Endothelial cell of umbilical vein (primary cell): ENCODE results near the gene PSTPIP1. TPM values are rescaled to one million over a fixed set of nuclear protein-coding genes. Genes with fewer than 3 reads are reported as not detected.

Source experiments
- BruUV-seq: library from RNA; stranded (reverse); fragments of 400-500 nt; replicated peaks from 2 replicates; lab custom pipeline; 2021; lab: Mats Ljungman, UMichigan
- CTCF ChIA-PET: fragments of 300-600, 350-600 bp; sonication (Branson Sonifier 250); formaldehyde crosslinking; loops from one replicate; lab custom pipeline; 2021; ENCODE audit warnings: antibody characterized with exemption, inconsistent platforms; lab: Charles Lee
- POLR2A ChIA-PET: fragments of 300-600, 350-600 bp; sonication (Branson Sonifier 250); formaldehyde crosslinking; loops from one replicate; lab custom pipeline; 2021; ENCODE audit warnings: antibody characterized with exemption, inconsistent platforms; lab: Charles Lee
- DNase-seq: peaks from one replicate; pipeline ENCODE4 v3.0.0-alpha.2; 2011; ENCODE audit warnings: low read depth, low spot score
- FAIRE-seq: peaks from 2 replicates; lab custom pipeline; 2011; peaks lifted over from hg19 to GRCh38; lab: Jason Lieb, UNC
- H2AFZ ChIP-seq: 2 replicates; pipeline ENCODE4 v1.6.0; 2012; ENCODE audit warnings: low read depth, low read length, control low read depth, inconsistent platforms
- H3K27ac ChIP-seq: 2 replicates; pipeline ENCODE4 v1.5.1; 2011; ENCODE audit warnings: low read depth, mild to moderate bottlenecking, control low read depth, low read length, moderate library complexity; ENCODE audit not compliant: insufficient read depth
- H3K27me3 ChIP-seq, 2 experiments: 2 replicates each; pipeline versions ENCODE4 v1.6.0 to v1.6.1; 2011; ENCODE audit warnings: low read length in 2 of 2, mixed read lengths in 1 of 2; ENCODE audit not compliant: control insufficient read depth in 2 of 2, insufficient read depth in 2 of 2
- H3K36me3 ChIP-seq, 2 experiments: 2 replicates in 1 of 2; 3 replicates in 1 of 2; pipeline ENCODE4 v1.5.1; 2011; ENCODE audit warnings: low read length in 2 of 2, mild to moderate bottlenecking in 1 of 2, moderate library complexity in 1 of 2; ENCODE audit not compliant: control insufficient read depth in 2 of 2, insufficient read depth in 2 of 2; ENCODE audit errors: extremely low read depth in 1 of 2
- H3K4me1 ChIP-seq: 3 replicates; pipeline ENCODE4 v1.5.1; 2011; ENCODE audit warnings: mild to moderate bottlenecking, low read length; ENCODE audit not compliant: control insufficient read depth, insufficient read depth; ENCODE audit errors: extremely low read depth
- H3K4me2 ChIP-seq: 2 replicates; pipeline ENCODE4 v1.6.1; 2011; ENCODE audit warnings: low read length, control low read depth, mixed read lengths; ENCODE audit not compliant: insufficient read depth
- H3K4me3 ChIP-seq, 3 experiments: fragments of 200-600 bp in 1 of 3; sonication (generic), shearing (Covaris generic) in 1 of 3; replicated peaks in 1 of 3; 2 replicates each; pipeline ENCODE4 v1.5.1; 2011 to 2016; ENCODE audit warnings: control low read depth in 3 of 3, low read length in 3 of 3, mild to moderate bottlenecking in 2 of 3, inconsistent platforms in 1 of 3, low read depth in 1 of 3, moderate library complexity in 1 of 3; ENCODE audit not compliant: insufficient read depth in 1 of 3
- H3K79me2 ChIP-seq: 2 replicates; pipeline ENCODE4 v1.6.0; 2012; ENCODE audit warnings: low read length, inconsistent platforms; ENCODE audit not compliant: control insufficient read depth, insufficient read depth
- H3K9ac ChIP-seq: replicated peaks from 2 replicates; pipeline ENCODE3; 2011; ENCODE audit warnings: low read length, control low read depth; ENCODE audit not compliant: insufficient read depth; ENCODE audit errors: extremely low read depth
- H3K9me1 ChIP-seq: replicated peaks from 3 replicates; pipeline ENCODE4 v1.6.0; 2011; ENCODE audit warnings: mild to moderate bottlenecking, low read length; ENCODE audit not compliant: control insufficient read depth, insufficient read depth; ENCODE audit errors: extremely low read depth
- H3K9me3 ChIP-seq: replicated peaks from 2 replicates; pipeline ENCODE4 v1.5.1; 2012; ENCODE audit warnings: low read length, inconsistent platforms; ENCODE audit not compliant: control insufficient read depth, insufficient read depth
- H4K20me1 ChIP-seq: replicated peaks from 2 replicates; pipeline ENCODE3; 2011; ENCODE audit warnings: mild to moderate bottlenecking, low read length; ENCODE audit not compliant: control insufficient read depth, insufficient read depth; ENCODE audit errors: extremely low read depth
- EZH2 ChIP-seq: IDR thresholded peaks from 2 replicates; pipeline ENCODE4 v1.6.1; 2012; ENCODE audit warnings: borderline replicate concordance, low read depth, mild to moderate bottlenecking, moderate library complexity, low read length, inconsistent platforms; ENCODE audit not compliant: severe bottlenecking
- FOS ChIP-seq: IDR thresholded peaks from 2 replicates; pipeline ENCODE4 v1.6.1; 2011; ENCODE audit warnings: mild to moderate bottlenecking, low read length, moderate library complexity, borderline replicate concordance; ENCODE audit not compliant: insufficient read depth
- GATA2 ChIP-seq: IDR thresholded peaks from 2 replicates; pipeline ENCODE4 v1.7.0; 2011; ENCODE audit warnings: low read depth, mild to moderate bottlenecking, moderate library complexity, mixed read lengths, low read length; ENCODE audit not compliant: insufficient read length, insufficient read depth
- JUN ChIP-seq: IDR thresholded peaks from 2 replicates; pipeline ENCODE4 v1.6.1; 2011; ENCODE audit warnings: borderline replicate concordance, low read depth; ENCODE audit not compliant: insufficient read length, insufficient read depth
- MYC ChIP-seq: IDR thresholded peaks from one replicate; pipeline ENCODE4 v1.6.1; 2011; ENCODE audit warnings: mild to moderate bottlenecking, low read depth, low read length
- POLR2A ChIP-seq: IDR thresholded peaks from 2 replicates; pipeline ENCODE4 v1.6.1; 2012; ENCODE audit warnings: low read depth, mild to moderate bottlenecking, control low read depth, low read length
- POLR2AphosphoS5 ChIP-seq: IDR thresholded peaks from 2 replicates; pipeline ENCODE4 v1.6.1; 2012; ENCODE audit warnings: low read depth, mild to moderate bottlenecking, control low read depth, low read length, moderate library complexity; ENCODE audit not compliant: insufficient read depth
- dilution Hi-C: fragments of 300-500 bp; cut with MboI; formaldehyde crosslinking; loops from one replicate; pipeline ENCODE4 v1.15.0; 2019; ENCODE audit warnings: low sequenced_read_pairs; ENCODE audit not compliant: extremely low pct_ligation_motif_present
- intact Hi-C: fragments of 100-400 bp; cut with micrococcal nuclease; formaldehyde crosslinking; loops from one replicate; pipeline ENCODE4 v1.10.0; 2022
- polyA plus RNA-seq, 4 experiments: library from polyadenylated mRNA; depleted of rRNA in 3 of 4; stranded (reverse) in 3 of 4; unstranded in 1 of 4; fragments of >200 nt; gene quantifications; 2 replicates each; pipeline versions ENCODE4 v1.2.1 to v1.2.3, GENCODE V29; 2011 to 2012; ENCODE audit warnings: missing spikeins in 1 of 4
- total RNA-seq: library from RNA; stranded (reverse); gene quantifications from 2 replicates; pipeline ENCODE4 v1.2.3, GENCODE V29; 2021
- TF ChIP-seq, protein P1 (sequence below), 2 donors: IDR thresholded peaks; 1 replicate in 1 of 2; 2 replicates in 1 of 2; pipeline ENCODE4 v1.5.1; 2011; ENCODE audit warnings: low read length in 2 of 2, mild to moderate bottlenecking in 2 of 2, moderate library complexity in 2 of 2, control low read depth in 1 of 2, inconsistent platforms in 1 of 2, low read depth in 1 of 2; ENCODE audit not compliant: insufficient read depth in 1 of 2; ENCODE audit errors: extremely low read depth in 1 of 2
- TF ChIP-seq, protein P2 (sequence below): IDR thresholded peaks from 2 replicates; pipeline ENCODE4 v1.6.1; 2011; ENCODE audit not compliant: insufficient read depth, insufficient read length

The PSTPIP1 gene
- total and polyA plus RNA-seq, 2 donors (not counting 3 experiments of a cell fraction or from before 2014, with no cell fraction given), result not detected

DNA sequence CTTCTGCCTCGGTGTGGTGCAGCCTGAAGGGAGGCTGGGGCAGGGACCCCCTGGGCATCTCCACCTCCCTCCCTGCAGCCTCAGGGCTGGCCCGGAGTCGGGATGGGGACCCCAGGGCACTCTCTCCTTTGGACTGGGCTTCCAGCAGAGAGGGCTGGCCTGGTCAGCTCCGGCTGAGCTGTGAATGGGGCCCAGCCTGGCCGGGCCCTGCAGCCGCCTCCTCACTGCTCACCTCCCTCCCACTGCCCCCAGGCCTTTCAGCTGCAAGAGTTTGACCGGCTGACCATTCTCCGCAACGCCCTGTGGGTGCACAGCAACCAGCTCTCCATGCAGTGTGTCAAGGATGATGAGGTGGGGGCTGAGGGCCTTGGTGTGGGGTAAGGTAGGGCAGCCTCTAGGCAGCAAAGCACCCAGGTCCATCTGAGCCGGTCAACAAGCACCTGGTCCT is 36.0 kb downstream of the PSTPIP1 start:
- H2AFZ ChIP-seq, result no peak overlapping the region
- BruUV-seq, result no TSS peak
- H3K4me3 ChIP-seq, result no peak overlapping the region
- POLR2A ChIA-PET, result no interaction called here
- no peak for TF ChIP-seq POLR2AphosphoS5
- TF ChIP-seq MYC, result no peak
- no peak for TF ChIP-seq EZH2
- TF ChIP-seq, protein P1, sequence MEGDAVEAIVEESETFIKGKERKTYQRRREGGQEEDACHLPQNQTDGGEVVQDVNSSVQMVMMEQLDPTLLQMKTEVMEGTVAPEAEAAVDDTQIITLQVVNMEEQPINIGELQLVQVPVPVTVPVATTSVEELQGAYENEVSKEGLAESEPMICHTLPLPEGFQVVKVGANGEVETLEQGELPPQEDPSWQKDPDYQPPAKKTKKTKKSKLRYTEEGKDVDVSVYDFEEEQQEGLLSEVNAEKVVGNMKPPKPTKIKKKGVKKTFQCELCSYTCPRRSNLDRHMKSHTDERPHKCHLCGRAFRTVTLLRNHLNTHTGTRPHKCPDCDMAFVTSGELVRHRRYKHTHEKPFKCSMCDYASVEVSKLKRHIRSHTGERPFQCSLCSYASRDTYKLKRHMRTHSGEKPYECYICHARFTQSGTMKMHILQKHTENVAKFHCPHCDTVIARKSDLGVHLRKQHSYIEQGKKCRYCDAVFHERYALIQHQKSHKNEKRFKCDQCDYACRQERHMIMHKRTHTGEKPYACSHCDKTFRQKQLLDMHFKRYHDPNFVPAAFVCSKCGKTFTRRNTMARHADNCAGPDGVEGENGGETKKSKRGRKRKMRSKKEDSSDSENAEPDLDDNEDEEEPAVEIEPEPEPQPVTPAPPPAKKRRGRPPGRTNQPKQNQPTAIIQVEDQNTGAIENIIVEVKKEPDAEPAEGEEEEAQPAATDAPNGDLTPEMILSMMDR (IDR thresholded peaks at IDR 0.05; ENCODE audit: extremely low read depth in 1 of 2, insufficient read depth in 1 of 2, low read depth in 1 of 2, low read length in 2 of 2), result no peak
- TF ChIP-seq GATA2, result no peak
- TF ChIP-seq, protein P2, sequence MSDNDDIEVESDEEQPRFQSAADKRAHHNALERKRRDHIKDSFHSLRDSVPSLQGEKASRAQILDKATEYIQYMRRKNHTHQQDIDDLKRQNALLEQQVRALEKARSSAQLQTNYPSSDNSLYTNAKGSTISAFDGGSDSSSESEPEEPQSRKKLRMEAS, result no peak
- no peak for TF ChIP-seq POLR2A
- no peak for TF ChIP-seq FOS
- no peak for TF ChIP-seq JUN
- no peak overlapping the region for H3K27ac ChIP-seq
- DNase-seq (no peak), FAIRE-seq (no peak)
- H3K9me1 ChIP-seq, result no peaks in the 10 kb centered on the region
- dilution Hi-C loops, result no loop called here
- H3K27me3 ChIP-seq, result no peaks in the 10 kb centered on the region
- no peak overlapping the region for H3K4me2 ChIP-seq
- H3K36me3 ChIP-seq, result no peaks in the 10 kb centered on the region
- peaks cover 3% of the 10 kb centered on the region for H3K4me1 ChIP-seq
- H3K9me3 ChIP-seq, result no peaks in the 10 kb centered on the region
- no peaks in the 10 kb centered on the region for H4K20me1 ChIP-seq
- CTCF ChIA-PET, result interaction anchor here (1.5 to 3.3 kb wide), 3 partner anchors 29 to 512 kb away, joined by 4 to 14 read pairs (median 6); no protein-coding TSS in a partner anchor
- H3K79me2 ChIP-seq, result no peaks in the 10 kb centered on the region
- intact Hi-C loops, result no loop called here
- no peak overlapping the region for H3K9ac ChIP-seq
